Mesendoderm (in vitro differentiated cells): Measurements from ENCODE around the gene HCRTR2.

Source experiments
- DNase-seq: peaks from one replicate; pipeline ENCODE4 v3.0.0; 2013
- H2AK5ac ChIP-seq: 2 replicates; pipeline ENCODE4 v1.6.1; 2013; ENCODE audit warnings: low read length, inconsistent platforms
- H2BK120ac ChIP-seq: 2 replicates; pipeline ENCODE4 v1.6.1; 2013; ENCODE audit warnings: low read depth, mild to moderate bottlenecking, low read length, moderate library complexity, mixed read lengths
- H2BK15ac ChIP-seq: replicated peaks from 2 replicates; pipeline ENCODE4 v1.6.1; 2013; ENCODE audit warnings: low read depth, mild to moderate bottlenecking, moderate library complexity
- H2BK5ac ChIP-seq: 2 replicates; pipeline ENCODE4 v1.6.1; 2013; ENCODE audit warnings: low read length, inconsistent platforms
- H3K18ac ChIP-seq: 2 replicates; pipeline ENCODE4 v1.6.1; 2013; ENCODE audit warnings: mild to moderate bottlenecking, low read length, mixed read lengths
- H3K23ac ChIP-seq: one replicate; pipeline ENCODE4 v1.6.1; 2013; ENCODE audit warnings: low read length
- H3K27ac ChIP-seq: 2 replicates; pipeline ENCODE4 v1.5.1; 2013; ENCODE audit warnings: low read depth, mild to moderate bottlenecking, inconsistent platforms, low read length, moderate library complexity
- H3K27me3 ChIP-seq: 2 replicates; pipeline ENCODE4 v1.6.1; 2013; ENCODE audit warnings: low read length, control low read depth, mild to moderate bottlenecking, inconsistent platforms; ENCODE audit not compliant: insufficient read depth, poor library complexity
- H3K36me3 ChIP-seq: 2 replicates; pipeline ENCODE4 v1.6.1; 2013; ENCODE audit warnings: low read length, inconsistent platforms; ENCODE audit not compliant: control insufficient read depth, insufficient read depth
- H3K4ac ChIP-seq: one replicate; pipeline ENCODE4 v1.6.1; 2013; ENCODE audit warnings: low read depth, mild to moderate bottlenecking, low read length, moderate library complexity
- H3K4me1 ChIP-seq: 2 replicates; pipeline ENCODE4 v1.6.1; 2013; ENCODE audit warnings: low read depth, low read length, inconsistent platforms; ENCODE audit not compliant: control insufficient read depth
- H3K4me2 ChIP-seq: 2 replicates; pipeline ENCODE4 v1.6.1; 2013; ENCODE audit warnings: low read length
- H3K4me3 ChIP-seq: 2 replicates; pipeline ENCODE4 v1.5.1; 2013; ENCODE audit warnings: mild to moderate bottlenecking, low read length
- H3K56ac ChIP-seq: one replicate; pipeline ENCODE4 v1.6.1; 2013; ENCODE audit warnings: low read length
- H3K79me1 ChIP-seq: 2 replicates; pipeline ENCODE4 v1.6.1; 2013; ENCODE audit warnings: low read length, inconsistent platforms
- H3K79me2 ChIP-seq: 2 replicates; pipeline ENCODE4 v1.6.1; 2013; ENCODE audit warnings: mild to moderate bottlenecking, low read length; ENCODE audit not compliant: control insufficient read depth, insufficient read depth
- H3K9ac ChIP-seq: 2 replicates; pipeline ENCODE4 v1.6.1; 2013; ENCODE audit warnings: low read length, inconsistent platforms
- H4K5ac ChIP-seq: one replicate; pipeline ENCODE4 v1.6.1; 2013; ENCODE audit warnings: low read length
- H4K8ac ChIP-seq: one replicate; pipeline ENCODE4 v1.6.1; 2013; ENCODE audit warnings: low read depth, mild to moderate bottlenecking, control low read depth, low read length, moderate library complexity
- WGBS: extraction: QIAGEN DNeasy Blood & Tissue Kit; methylation state at CpG from one replicate; pipeline ENCODE4 v1.1.7; 2013; ENCODE audit warnings: low lambda C conversion rate, missing lambda C conversion rate; ENCODE audit not compliant: insufficient coverage; ENCODE audit errors: extremely low coverage; 5-methylcytosine and 5-hydroxymethylcytosine counted together

HCRTR2 gene

GRCh38 chr6:55320696-55321086 is 146.4 kb downstream of the HCRTR2 start:
- Histone ChIP-seq H4K8ac (no peak overlapping the region), H2AK5ac (no peak overlapping the region), H3K27me3 (no peaks in the 10 kb centered on the region), H3K4ac (no peak overlapping the region), H3K56ac (no peak overlapping the region), H3K4me2 (no peak overlapping the region), H2BK120ac (no peak overlapping the region), H3K18ac (no peak overlapping the region), H3K4me3 (no peak overlapping the region), H2BK5ac (no peak overlapping the region), H4K5ac (no peak overlapping the region), H3K79me2 (no peaks in the 10 kb centered on the region), H3K79me1 (no peaks in the 10 kb centered on the region), H2BK15ac (no peak overlapping the region), H3K23ac (no peak overlapping the region), H3K27ac (no peak overlapping the region), H3K9ac (no peak overlapping the region), H3K4me1 (no peaks in the 10 kb centered on the region), H3K36me3 (no peaks in the 10 kb centered on the region)
- DNase-seq: peak; percentile 15
- no CpG with 5 or more reads among the region's 2 CpGs for WGBS

GRCh38 chr6:55327169-55327568 is 152.9 kb downstream of the HCRTR2 start, which contains the start of gene GFRAL:
TSS of gene GFRAL (plus strand) at chr6:55327469. CDS start at chr6:55327555, 86 bp downstream.
- Histone ChIP-seq H3K79me1 (no peaks in the 10 kb centered on the region), H2BK120ac (no peak within 1 kb of the TSS), H3K23ac (no peak within 1 kb of the TSS), H3K9ac (no peak within 1 kb of the TSS), H3K27ac (no peak within 1 kb of the TSS), H2BK5ac (no peak within 1 kb of the TSS), H3K27me3 (no peaks in the 10 kb centered on the region), H2BK15ac (no peak within 1 kb of the TSS), H3K4me3 (no peak within 1 kb of the TSS), H3K4me1 (no peaks in the 10 kb centered on the region), H3K4ac (no peak within 1 kb of the TSS), H2AK5ac (no peak within 1 kb of the TSS), H4K5ac (no peak within 1 kb of the TSS), H3K56ac (no peak within 1 kb of the TSS), H3K36me3 (no peaks in the 10 kb centered on the region), H3K79me2 (no peaks in the 10 kb centered on the region), H3K4me2 (no peak within 1 kb of the TSS), H3K18ac (no peak within 1 kb of the TSS), H4K8ac (no peak within 1 kb of the TSS)
- 100% methylated on average over 1 of the region's 5 CpGs for WGBS
- no peak for DNase-seq
